ENCODE results near the gene SLC23A3. TPM values are rescaled to one million over a fixed set of nuclear protein-coding genes. Genes with fewer than 3 reads are reported as not detected.

The SLC23A3 gene
- total RNA-seq, 1 donor from 2014 or later = 2.4 TPM

GRCh38 chr2:219124381-219125110 lies 45.3 kb downstream of the SLC23A3 start:
- Mint-ChIP-seq H3K27me3 (ENCODE audit: low read depth) (no peaks in the 10 kb centered on the region), H3K4me1 (ENCODE audit: low read depth) (peaks cover 19% of the 10 kb centered on the region), H3K36me3 (ENCODE audit: low read depth) (no peaks in the 10 kb centered on the region), H3K9me3 (ENCODE audit: low read depth) (no peaks in the 10 kb centered on the region), H3K27ac (ENCODE audit: unreplicated experiment) (no peak overlapping the region), H3K4me3 (ENCODE audit: unreplicated experiment) (no peak overlapping the region)
- no peak for DNase-seq (ENCODE audit: low spot score)
- no peak for TF ChIP-seq CTCF (IDR thresholded peaks at IDR 0.05)

- H3K9me3 Mint-ChIP-seq (ENCODE audit: low read depth) = no peaks in the 10 kb centered on the region
- H3K36me3 Mint-ChIP-seq (ENCODE audit: low read depth) = no peaks in the 10 kb centered on the region
- TF ChIP-seq CTCF (IDR thresholded peaks at IDR 0.05) = no peak
- H3K4me1 Mint-ChIP-seq (ENCODE audit: low read depth) = peaks cover 19% of the 10 kb centered on the region
- no peak overlapping the region for H3K27ac Mint-ChIP-seq (ENCODE audit: unreplicated experiment)
- no peaks in the 10 kb centered on the region for H3K27me3 Mint-ChIP-seq (ENCODE audit: low read depth)
- H3K4me3 Mint-ChIP-seq (ENCODE audit: unreplicated experiment) = no peak overlapping the region
- no peak for DNase-seq (ENCODE audit: low spot score)
Observed at GRCh38 chr2:219123356-219124135, 46.3 kb downstream of the SLC23A3 start.

GRCh38 chr2:219122202-219122980 lies 47.4 kb downstream of the SLC23A3 start:
- TF ChIP-seq CTCF (IDR thresholded peaks at IDR 0.05) = no peak
- H3K36me3 Mint-ChIP-seq (ENCODE audit: low read depth) = no peaks in the 10 kb centered on the region
- no peaks in the 10 kb centered on the region for H3K9me3 Mint-ChIP-seq (ENCODE audit: low read depth)
- H3K4me1 Mint-ChIP-seq (ENCODE audit: low read depth) = peaks cover 19% of the 10 kb centered on the region
- no peak overlapping the region for H3K27ac Mint-ChIP-seq (ENCODE audit: unreplicated experiment)
- no peaks in the 10 kb centered on the region for H3K27me3 Mint-ChIP-seq (ENCODE audit: low read depth)
- DNase-seq (ENCODE audit: low spot score) = no peak
- no peak overlapping the region for H3K4me3 Mint-ChIP-seq (ENCODE audit: unreplicated experiment)

GRCh38 chr2:219120082-219120481 lies 49.7 kb downstream of the SLC23A3 start:
- Mint-ChIP-seq H3K9me3 (ENCODE audit: low read depth) (no peaks in the 10 kb centered on the region), H3K27ac (ENCODE audit: unreplicated experiment) (no peak overlapping the region), H3K36me3 (ENCODE audit: low read depth) (no peaks in the 10 kb centered on the region), H3K4me3 (ENCODE audit: unreplicated experiment) (no peak overlapping the region), H3K4me1 (ENCODE audit: low read depth) (peaks cover 14% of the 10 kb centered on the region), H3K27me3 (ENCODE audit: low read depth) (no peaks in the 10 kb centered on the region)
- no peak for TF ChIP-seq CTCF (IDR thresholded peaks at IDR 0.05)
- no peak for DNase-seq (ENCODE audit: low spot score)

- Mint-ChIP-seq H3K4me1 (ENCODE audit: low read depth) (peaks cover 8% of the 10 kb centered on the region), H3K36me3 (ENCODE audit: low read depth) (no peaks in the 10 kb centered on the region), H3K4me3 (ENCODE audit: unreplicated experiment) (no peak overlapping the region), H3K9me3 (ENCODE audit: low read depth) (no peaks in the 10 kb centered on the region), H3K27me3 (ENCODE audit: low read depth) (no peaks in the 10 kb centered on the region), H3K27ac (ENCODE audit: unreplicated experiment) (no peak overlapping the region)
- peak; percentile 91 for TF ChIP-seq CTCF (IDR thresholded peaks at IDR 0.05)
- DNase-seq (ENCODE audit: low spot score) = no peak
Observed at GRCh38 chr2:219119422-219120043, 50.3 kb downstream of the SLC23A3 start.
